GM12874 (cell line): ENCODE results near the gene ALDH3A2.

Source experiments
- CTCF ChIP-seq: IDR thresholded peaks from 2 replicates; pipeline ENCODE4 v1.5.1; 2011; ENCODE audit warnings: low read depth, mild to moderate bottlenecking, control low read depth, low read length, moderate library complexity; ENCODE audit not compliant: insufficient read depth

Gene ALDH3A2

GRCh38 chr17:19706791-19707727 is 58.5 kb downstream of the ALDH3A2 start:
- no peak for TF ChIP-seq CTCF

- TF ChIP-seq CTCF: no peak
Measured at GRCh38 chr17:19707728-19708221, 59.2 kb downstream of the ALDH3A2 start.

- no peak for TF ChIP-seq CTCF
Measured at GRCh38 chr17:19708431-19709175, 60.1 kb downstream of the ALDH3A2 start.

GRCh38 chr17:19709841-19710240 is 61.3 kb downstream of the ALDH3A2 start:
- TF ChIP-seq CTCF: no peak

- TF ChIP-seq CTCF: no peak
Measured at GRCh38 chr17:19712436-19713004, 64.0 kb downstream of the ALDH3A2 start.

GRCh38 chr17:19713462-19713861 is 64.9 kb downstream of the ALDH3A2 start:
- TF ChIP-seq CTCF: 0 out of 2 replicates have a peak, but pooled peaks have one; percentile 1

- no peak for TF ChIP-seq CTCF
Measured at GRCh38 chr17:19713901-19714361, 65.4 kb downstream of the ALDH3A2 start.
